ENCODE data around the gene TCF7L2.
"Not testable (repeated sequence)": the region's sequence is repeated elsewhere in the genome, so short reads cannot be mapped to it uniquely, and the experiment has no call there.

Gene TCF7L2

DNA sequence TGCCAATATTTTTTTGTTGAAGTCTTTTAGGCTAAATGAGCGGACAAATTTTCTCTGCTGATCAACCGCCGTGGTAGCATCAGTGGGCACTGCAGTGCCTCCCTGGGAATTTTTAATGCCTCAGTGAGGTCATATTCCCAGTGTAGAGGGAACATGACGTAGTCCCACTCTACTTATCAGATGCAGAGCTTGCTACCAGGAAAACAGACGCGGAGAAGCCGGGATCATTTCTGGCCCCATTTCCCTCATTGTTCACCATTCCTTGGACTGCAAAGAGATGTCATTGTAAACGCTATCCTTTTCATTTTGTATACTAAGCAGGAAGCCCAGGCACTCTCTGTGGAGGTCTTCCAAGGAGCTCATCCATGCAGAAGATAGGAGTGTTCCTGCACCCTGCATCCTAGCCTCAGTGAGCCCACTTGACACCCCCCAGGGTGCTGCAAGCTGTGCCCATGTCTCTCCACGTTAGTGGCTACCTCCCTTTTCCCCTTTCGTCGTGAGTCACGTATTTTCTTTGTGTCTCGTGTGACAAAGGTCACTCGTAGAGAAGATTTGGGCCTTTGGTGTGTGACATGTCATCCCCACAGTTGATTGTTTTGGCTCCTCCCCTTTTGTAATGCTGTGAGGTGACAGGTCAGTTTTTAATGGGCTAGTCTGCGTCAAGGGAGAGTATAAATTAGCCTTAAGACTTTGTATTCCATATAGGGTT is 145.5 kb downstream of the TCF7L2 start:
- DNase-seq (ENCODE audit: low read depth in 2 of 2), result no peak

DNA sequence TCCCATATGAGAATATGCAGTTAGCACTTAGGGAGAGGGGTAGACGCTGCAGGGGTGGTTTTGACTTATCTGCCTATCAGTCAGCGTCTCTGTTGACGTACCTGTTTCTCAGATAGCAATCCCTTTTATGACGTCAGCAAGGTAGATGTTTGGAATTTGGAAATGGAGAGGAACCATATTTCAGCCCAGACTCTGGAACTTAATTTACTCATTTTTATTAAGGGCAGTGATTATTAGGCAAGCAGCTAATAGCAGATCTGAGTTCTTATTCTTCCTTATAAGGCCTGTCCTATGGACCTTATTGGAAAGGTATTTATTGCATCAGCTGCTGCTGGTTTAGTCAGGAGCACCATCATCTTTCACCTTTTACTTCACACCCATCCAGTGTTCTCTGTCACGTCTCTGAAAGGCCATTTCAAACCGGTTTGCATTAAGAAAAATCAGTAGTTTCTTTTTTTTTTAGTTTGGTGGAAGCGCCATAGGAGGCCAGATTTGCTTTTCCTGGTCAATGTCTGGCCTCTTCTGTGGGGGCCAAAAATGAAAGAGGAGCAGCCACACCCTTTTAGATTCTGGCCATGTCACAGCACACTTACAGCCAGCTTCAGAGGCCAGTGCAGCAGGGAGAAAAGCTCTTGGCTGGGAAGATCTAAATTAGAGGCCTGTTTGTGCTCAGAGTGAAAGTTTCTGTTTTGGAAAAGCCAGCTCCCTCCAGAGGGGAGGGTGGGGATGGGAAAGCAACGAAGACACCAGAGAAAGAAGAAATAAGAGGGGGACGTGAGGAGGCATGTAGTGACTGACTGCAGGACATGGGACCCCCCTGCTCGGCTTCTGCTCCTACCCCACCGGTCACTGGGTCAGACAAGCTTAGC is 146.3 kb downstream of the TCF7L2 start:
- no peak for DNase-seq (ENCODE audit: low read depth in 2 of 2)

DNA sequence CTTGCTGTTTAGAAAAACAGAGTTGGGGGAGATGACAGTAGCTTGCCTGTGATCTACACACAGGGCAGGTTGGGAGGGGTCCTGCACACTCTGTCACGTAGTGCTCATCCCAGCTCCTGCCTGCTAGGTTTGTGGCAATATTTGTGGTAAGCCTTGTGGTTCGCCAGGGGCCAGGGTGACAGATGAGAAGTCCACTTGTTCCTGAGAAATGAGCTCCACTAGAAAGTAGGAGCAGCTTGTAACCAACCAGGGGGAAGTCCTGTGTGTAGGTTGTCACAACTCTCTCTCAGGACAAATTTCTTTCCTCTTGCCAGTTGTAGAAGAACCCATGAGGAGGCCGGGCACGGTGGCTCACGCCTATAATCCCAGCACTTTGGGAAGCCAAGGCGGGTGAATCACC is 147.0 kb downstream of the TCF7L2 start:
- no peak for DNase-seq (ENCODE audit: low read depth in 2 of 2)

DNA sequence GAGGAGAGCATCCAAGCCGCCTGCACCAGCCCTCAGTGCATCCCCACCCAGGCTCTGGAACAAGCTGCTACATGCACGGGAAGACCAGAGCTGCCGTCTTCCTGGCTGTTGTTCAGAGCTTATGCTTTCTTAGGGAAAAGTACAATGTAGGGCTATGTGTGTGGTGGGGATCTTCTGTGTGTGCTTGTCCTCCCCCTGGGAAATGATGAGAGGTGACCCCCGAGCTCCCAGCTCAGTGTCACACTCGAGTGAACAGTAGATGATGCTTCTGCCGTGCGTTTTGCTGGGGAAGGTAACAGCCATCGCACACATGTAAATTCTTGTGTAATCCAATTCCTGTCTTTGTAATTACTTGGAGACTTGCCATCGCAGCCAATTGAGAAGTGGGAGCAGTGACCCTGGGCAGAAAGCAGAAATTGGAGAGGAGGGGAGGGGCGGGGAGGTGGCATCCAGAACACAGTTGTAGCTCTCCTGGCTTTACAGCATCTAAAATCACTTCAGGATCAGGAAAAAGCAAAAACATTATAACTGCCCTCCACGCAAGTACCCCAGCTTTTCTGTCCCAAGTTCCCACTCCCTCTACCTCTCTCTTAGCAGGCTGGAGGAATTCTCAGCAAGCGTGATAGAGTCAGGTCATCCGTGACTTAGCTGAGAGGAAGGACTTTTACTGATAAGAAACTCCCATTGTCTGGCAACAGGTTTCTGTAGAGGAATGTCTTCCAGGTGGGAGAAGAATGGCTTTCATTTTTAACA is 149.6 kb downstream of the TCF7L2 start:
- DNase-seq (ENCODE audit: low read depth in 2 of 2), result no peak

DNA sequence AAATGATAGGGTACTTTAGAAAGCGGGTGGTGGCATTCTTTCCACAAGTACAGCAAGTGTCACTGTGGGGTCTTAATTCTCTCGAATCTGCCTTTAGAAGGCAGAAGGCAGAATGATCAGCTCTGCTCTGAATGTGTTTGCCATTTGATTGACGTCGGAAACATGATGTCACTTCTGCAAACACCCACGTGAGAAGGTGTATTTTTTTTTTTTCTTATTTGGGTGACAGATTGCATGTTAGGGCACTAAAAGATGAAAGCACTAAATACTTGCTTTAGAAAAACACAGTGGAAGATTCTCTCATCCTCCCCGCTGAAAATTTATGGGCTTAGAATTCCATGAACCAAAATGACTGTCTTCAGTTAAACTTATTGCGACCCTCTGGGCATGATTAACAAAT is 150.2 kb downstream of the TCF7L2 start:
- DNase-seq (ENCODE audit: low read depth in 2 of 2), result no peak

DNA sequence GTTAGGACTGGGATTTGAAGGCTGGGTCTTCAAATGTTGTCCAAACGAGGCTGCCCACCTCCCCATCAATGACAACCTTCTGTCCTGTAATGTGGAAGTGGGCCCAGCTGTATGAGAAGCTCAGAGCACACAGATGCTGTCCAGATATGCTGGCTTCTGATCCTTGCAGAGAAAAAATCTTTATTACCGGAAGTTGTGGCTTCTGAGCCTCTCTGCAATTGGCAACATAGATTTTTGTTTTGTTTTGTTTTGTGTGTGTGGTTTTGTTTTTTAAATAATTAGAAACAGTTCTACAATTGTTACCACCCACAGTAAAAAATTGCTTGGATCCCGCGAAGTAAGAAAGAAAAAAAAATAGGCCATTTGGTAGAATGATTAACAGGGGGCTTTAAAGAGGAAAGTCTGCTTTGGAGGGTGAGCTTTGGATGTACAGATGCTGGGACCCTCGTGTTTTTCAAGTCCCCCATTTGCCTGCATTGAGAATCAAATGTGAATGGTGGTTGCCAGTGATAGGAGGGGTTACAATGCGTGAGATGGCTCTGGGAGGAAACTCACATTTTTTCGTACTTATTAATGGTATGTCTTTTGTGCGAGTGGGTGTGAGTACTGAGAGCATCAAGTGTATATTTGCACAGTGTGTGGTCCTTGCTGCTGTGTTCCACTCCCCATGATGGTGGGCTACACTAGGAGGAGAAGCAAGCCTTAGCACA is 153.2 kb downstream of the TCF7L2 start:
- DNase-seq (ENCODE audit: low read depth in 2 of 2), result no peak

DNA sequence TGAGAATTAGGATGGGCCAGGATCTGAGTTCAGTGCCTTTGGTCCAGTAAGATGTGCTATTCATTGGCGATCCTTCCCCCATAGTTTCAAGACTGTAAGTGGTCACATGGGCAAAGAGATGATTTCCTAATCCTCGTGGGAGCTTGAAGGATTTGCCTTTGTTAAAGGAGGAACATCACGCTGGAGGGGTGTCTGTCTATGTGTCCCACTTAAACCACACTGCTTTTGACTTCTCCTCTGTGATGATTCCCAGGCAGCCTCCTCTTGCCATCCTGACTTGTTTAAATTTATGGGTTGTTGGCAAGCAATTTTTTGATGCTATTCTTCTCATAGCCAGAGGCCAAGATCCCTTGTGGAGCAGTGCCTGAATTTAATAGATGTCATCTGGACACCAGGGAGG is 154.0 kb downstream of the TCF7L2 start:
- DNase-seq (ENCODE audit: low read depth in 2 of 2), result no peak

DNA sequence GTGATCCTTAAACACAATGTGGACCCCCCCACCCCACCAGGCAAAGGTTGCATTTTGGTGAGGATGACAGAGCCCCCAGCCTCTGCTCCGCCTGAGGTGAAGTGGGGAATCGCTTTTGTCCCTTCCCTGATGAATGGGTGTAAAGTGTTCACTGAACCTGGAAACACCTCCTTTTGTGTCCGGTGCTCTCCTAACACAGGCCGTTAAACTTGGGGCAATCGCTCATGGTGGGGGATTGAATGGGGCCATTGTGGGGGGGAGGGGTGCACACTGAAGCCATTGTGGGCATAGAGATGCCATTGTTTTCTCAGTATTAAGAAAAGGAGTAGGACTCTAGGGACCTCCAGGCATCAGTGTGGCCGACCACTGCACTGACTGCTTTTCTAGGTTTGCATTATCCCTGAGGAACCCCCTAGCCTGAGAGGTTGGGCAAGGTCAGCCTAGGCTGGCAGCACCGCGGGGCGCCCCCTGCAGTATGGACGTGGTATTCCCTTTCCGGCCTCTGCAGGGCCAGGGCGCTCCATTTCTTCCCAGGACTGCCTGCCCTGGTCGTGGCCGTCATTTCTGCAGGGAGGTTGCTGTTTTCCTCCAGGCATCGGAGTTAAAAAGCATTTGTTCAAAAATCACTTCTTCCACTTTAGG is 158.3 kb downstream of the TCF7L2 start:
- DNase-seq (ENCODE audit: low read depth in 2 of 2), result peak; percentile 6 to 30

DNA sequence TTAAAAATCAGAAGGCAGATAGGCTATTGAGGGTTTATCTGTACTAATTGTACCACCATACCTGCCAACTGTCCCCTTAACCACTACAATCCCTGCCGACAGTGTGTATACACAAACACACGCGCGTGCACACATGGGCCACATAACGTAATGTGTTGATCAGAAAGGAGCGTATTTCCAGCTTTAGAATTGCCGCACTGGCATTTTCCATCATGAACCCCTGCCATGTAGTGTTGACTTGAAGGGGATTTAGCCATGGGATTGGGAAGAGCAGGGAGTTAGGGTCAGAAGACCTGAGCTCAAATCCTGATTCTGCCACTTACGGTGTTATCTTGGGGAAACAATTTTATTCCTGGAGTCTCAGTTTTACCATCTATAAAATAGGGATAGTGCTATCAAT is 158.9 kb downstream of the TCF7L2 start:
- DNase-seq (ENCODE audit: low read depth in 2 of 2), result no peak

DNA sequence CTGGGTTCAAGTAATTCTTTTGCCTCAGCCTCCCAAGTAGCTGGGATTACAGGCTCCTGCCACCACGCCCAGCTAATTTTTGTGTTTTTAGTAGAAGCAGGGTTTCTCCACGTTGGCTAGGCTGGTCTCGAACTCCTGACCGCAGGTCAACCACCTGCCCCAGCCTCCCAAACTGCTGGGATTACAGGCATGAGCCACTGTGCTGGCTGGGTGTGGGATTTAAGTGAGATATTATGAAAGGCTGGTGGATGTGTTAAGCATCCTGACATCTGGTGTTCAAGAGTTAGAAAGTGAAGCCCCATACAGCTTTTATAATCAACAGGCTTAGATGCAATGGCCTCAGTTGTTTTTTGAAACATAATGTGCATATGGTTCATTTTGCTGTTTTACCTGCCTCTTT is 159.4 kb downstream of the TCF7L2 start:
- not testable (repeated sequence) for DNase-seq (ENCODE audit: low read depth in 2 of 2)

DNA sequence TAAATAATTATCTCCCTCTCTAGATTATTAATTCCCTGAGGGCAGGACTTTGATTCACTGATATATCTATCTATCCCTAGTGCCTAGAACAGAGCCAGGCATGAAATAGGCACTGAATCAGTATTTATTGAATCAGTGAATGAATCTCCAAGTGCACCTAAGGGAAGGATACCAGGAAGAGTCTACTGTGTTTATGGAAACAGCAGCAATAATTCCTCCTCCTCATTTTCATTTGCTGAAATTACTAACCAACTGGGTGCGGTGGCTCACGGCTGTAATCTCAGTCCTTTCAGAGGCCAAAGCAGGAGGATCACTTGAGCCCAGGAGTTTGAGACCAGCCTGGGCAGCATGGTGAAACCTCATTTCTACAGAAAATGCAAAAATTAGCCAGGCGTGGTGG is 161.2 kb downstream of the TCF7L2 start:
- no peak for DNase-seq (ENCODE audit: low read depth in 2 of 2)

DNA sequence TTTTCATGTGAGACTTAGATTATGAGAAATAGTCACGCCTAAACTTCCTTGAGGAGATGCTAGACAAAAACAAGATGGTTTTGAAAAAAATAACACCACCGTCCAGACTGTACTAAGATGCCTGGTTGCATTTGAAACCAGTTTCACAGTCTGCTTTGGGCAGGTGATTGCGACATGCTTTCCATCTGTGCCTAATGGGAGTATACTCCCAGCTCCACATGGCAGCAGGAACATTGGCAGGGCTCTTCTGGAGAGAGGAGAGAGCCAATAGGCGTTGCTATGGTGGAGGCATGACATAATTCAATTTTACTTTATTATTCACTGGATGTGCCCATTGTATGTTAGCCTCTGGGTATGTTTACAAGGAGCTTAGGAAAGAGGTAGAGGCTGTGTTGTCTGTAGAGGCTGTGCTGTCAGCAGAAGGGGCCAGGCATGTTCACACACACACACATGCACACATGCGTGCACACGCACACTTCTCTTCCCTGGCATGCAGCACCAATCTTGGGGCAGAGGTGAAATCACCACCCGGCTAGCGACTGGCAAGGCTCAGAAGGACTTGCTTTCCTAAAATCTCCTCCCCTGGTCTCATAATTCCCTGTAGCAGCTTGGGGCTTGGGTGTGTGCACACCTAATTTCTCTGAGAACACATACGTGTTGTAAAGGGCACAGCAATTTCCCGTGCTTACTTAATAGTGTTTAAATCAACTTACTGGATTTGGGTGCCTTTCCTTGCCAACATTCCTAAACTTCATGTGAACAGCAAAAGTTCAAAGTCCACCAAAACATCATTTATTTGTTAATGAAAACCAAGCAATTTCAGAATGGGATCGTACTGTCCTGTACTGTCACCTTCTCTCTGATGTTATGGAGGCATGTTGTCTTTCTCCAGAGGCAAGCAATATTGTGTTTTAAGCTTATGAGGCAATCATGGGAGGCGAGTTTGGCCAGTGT is 162.1 kb downstream of the TCF7L2 start:
- no peak for DNase-seq (ENCODE audit: low read depth in 2 of 2)

DNA sequence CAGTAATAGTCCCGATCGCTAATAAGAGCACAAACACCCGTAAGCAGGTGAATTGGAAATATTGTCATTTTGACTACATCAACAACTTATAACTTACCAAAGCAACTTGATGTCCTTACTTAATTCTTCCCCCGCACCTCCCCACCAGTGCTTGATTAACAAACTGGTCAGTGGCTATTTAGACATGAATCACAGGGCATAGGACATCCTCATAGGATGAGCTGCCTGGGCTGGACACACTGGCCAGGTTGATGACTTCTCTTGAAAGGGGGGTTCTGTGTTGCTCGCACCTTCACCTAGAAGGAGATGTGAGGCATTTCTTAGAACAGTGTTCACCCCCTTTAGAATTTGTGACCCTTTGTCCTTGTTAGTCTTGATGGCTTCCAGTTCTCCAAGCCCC is 163.2 kb downstream of the TCF7L2 start:
- no peak for DNase-seq (ENCODE audit: low read depth in 2 of 2)

DNA sequence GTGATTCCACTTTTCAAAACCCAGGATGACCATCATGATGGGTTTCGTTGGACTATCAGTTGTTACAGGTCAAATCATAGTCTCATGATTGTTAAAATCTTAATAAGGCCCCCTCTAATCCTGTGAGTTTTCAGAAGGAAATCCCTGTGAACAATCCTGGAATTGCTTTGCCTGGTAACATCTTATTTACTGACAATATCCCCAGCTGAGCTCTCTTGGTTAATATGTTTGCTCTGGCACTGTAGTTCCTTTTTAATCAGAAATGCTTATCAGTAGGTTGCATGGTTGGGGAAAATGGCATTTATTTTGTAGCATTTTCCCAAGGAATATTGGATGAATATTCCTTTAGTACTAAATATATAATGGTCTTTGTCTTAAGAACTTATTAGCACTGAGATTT is 163.9 kb downstream of the TCF7L2 start:
- no peak for DNase-seq (ENCODE audit: low read depth in 2 of 2)

DNA sequence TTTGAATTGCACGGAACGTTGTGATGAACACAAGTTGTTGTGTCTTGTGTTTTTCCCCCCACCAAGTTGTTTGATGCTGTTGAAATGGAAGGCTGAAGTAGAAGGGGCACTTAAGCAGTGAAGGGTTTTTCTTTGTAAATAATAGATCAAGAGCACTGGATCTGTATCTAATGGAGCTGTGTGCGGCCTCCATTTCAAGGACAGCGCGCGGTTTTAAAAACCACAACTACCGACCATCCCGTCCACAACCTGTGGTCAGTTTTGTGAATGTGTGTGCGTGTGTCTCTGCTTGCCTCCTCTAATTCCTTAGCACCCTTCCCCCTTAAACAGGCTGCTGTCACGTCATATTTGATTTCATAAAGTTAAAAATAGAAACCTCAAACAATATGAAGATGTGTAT is 165.5 kb downstream of the TCF7L2 start:
- no peak for DNase-seq (ENCODE audit: low read depth in 2 of 2)

DNA sequence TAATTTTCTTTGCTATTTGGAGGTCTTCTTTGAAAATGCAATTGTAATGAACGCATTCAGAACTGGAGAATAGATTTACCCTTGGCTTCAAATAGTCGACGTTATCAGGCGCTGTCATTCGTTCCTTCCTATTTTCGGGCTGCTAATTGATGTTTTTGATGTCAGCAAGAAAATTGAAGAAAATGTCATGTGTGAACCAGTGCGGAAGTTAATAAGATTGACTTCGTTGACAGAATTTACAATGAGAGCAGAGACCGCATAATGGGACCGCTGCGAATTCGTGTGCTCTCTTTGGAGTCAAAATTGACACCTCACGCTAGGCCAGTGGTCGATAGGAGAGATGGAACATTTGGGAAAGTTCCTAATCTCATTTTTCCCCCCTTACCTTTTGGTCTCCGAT is 168.8 kb downstream of the TCF7L2 start:
- DNase-seq (ENCODE audit: low read depth in 2 of 2), result no peak

DNA sequence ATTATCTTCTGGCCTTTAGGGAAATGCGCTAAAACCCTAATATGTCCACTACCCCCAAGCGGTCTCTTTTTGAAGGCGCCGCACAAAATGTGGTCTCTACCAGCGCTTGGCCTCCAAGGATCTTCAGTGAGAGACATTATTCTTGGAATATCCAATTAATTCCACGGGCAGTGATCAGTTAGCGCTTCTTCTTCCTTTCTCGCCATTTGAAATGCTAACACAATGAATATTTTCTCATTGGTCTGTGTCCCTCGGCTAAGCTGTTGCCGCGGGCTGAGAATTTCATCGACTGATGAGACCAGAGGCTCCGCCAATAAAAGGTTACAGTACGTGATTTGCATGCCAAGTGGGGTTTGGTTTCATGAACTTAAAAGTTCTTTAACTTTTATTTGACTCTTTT is 169.8 kb downstream of the TCF7L2 start:
- DNase-seq (ENCODE audit: low read depth in 2 of 2), result no peak

DNA sequence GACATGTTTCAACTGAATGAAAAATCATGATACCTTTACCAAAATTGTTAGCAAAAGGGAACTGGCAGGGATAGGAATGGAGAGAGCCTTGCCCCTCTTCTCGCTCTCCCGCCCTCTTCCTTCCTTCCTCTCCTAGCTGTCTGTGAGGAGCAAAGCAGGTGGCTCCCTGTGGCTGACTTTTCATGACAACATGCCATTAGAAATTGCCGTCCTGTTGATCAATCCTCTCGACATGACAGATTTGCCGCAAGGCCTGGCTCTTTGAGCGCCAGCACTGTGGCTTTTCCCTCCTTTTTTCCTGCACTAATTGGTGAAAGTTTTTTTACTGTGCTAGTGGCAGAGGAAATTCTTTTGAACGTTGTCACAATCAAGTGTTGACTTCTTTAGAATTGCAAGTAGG is 171.1 kb downstream of the TCF7L2 start:
- no peak for DNase-seq (ENCODE audit: low read depth in 2 of 2)

DNA sequence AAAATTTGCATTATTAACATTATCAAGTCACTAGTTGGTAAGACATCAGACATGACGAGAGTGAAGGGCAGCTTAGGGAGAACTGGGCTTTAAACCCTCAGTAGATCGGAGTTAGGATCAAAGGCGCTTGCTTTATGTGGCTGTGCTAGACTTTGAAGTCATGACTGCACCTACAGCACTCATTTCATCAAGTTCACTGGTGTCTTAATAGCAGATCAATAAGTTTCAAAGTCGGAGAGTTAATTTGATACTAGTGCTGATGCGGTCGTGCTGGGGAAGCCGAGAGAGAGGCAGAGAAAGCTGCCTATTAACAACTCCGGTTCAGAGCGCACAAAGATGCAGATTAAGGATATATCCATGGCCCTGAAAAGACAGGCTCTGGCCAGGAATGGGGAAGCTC is 172.9 kb downstream of the TCF7L2 start:
- DNase-seq (ENCODE audit: low read depth in 2 of 2), result no peak

DNA sequence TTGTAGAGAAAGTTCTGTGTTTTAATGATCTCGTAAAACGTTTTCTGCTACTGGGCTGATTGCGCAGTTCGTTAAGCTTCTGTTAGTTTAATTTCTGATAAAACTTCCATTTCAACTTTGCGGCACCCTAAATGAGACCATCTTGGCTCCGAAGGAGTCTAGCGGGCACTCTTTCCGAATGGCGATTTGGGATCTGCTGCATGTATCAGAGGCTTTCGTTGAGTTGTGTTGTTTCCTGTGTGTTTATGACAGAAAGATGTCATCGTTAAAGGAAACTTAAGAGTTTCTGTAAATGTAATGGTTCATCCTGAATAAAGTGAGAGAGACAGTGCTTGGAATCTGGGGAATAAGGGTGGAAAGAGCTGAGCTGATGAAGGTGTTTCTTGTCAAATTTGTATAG is 174.7 kb downstream of the TCF7L2 start:
- no peak for DNase-seq (ENCODE audit: low read depth in 2 of 2)

All from stimulated activated CD4-positive, alpha-beta T cell treated with anti-CD3 and anti-CD28 coated beads, Interleukin-4, amount 100 ng/mL, for 48 hours (primary cell).